RPMI7951 (cell line): ENCODE data around the gene GOLIM4. TPM values are rescaled to one million over a fixed set of nuclear protein-coding genes. Genes with fewer than 3 reads are reported as not detected.

Experiments
- DNase-seq: peaks from one replicate; pipeline ENCODE4 v3.0.0-alpha.2; 2012; ENCODE audit warnings: low read depth
- total RNA-seq: library from RNA; depleted of rRNA; stranded (reverse); fragments of >200 nt; shearing (Covaris generic); gene quantifications from 2 replicates; pipeline ENCODE4 v1.2.3, GENCODE V29; 2014

The GOLIM4 gene
- total RNA-seq, 1 experiment from 2014 or later: 63.3 TPM

DNA sequence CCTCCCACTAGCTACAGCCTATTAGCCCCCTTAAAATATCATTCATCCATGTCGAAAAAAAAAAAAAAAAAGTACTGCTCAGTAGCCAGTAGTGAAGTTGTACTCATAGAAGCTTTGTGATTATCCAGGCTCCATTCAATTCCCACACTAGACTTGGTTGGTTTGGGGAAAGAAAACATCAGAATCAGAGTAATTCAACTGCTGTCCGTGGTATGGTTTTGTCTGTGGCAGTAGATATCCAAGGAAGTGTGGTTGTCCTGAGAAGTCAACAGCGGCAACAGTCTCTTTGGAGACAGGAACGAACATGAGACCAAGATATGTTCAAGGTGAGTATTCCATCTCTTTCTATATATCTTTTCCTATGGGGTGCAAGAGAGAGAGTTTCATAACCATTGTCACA is 99.2 kb downstream of the GOLIM4 start:
- no peak for DNase-seq

- DNase-seq: no peak
These were observed 103.3 kb downstream of the GOLIM4 start for GRCh38 chr3:167992381-167992780.

GRCh38 chr3:167991213-167991612 is 104.5 kb downstream of the GOLIM4 start:
- DNase-seq: no peak

GRCh38 chr3:167989999-167990398 is 105.7 kb downstream of the GOLIM4 start:
- no peak for DNase-seq

DNA sequence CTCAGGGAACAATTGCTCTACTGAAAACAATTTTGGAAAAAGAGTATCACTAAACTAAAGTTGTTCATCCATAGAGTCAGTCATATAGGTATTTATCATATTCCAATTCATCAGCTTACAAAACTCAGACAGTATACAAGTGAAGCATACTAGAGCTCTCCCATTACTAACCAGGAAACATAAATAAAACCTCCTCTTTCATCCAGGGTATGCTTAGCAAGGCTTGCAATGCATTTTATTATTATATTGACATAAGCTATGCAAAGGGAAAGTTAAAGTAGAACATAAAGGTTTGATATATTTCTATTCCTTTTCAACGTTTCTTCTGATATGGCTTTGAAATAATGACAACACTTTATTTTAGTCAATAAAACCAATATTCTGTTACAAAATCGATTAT is 106.7 kb downstream of the GOLIM4 start:
- DNase-seq: no peak

DNA sequence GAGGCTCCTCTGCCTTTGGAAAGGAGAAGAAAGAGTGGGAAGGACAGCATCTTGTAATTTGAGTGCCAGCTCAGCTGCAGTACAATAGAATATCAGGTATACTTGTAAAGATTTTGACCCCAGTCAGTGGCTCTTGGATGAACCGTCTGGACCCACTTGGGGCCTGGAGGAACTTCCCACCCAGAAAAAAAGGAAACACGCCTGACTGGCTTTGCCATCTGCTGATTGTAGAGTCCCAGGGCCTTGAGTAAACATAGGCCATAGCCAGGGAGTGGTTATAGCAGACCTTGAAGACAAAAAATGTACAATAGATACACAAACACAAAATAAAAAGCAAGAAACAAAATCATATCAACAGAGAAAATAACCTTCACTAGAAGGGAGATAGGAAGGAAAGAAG is 112.1 kb downstream of the GOLIM4 start:
- DNase-seq: no peak

DNA sequence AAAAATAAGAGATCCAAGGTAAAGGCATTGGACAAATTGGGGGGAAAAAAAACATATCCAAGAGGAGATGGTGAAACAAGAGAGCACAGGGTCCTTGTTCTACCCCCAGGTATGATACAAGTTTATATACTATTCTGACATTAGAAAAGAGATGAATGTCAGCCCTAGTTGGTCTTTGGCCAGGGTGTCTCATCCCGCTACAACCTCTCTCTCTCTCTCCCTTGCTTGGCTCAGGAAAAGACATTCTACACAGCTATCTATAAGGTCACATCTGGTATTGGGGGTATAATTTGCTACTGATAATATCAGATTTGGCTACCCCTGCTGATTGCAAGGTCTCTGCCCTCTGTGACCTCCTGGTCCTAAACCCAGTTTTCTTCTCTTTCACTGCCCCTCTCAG is 117.2 kb downstream of the GOLIM4 start:
- no peak for DNase-seq

DNA sequence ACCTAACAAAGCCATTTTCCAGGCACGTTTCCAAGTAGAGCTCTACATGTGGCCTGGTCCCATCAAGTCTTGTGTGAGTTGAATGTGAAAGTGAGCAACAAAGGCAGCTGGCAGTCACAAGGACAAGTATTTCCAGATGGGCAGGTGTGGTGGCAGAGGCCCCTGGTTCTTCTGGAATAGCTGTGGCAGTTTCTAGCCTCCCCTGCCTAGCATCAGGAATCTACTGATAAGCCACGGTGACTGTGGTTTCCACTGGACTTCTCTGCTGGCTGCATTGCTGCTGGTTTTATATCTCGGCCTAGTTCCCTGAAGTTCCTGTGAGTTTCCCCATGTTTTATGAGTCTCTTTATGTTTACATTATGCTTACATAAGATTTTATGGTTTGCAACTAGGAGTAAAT is 117.7 kb downstream of the GOLIM4 start:
- DNase-seq: peak; percentile 18

- peak; percentile 46 for DNase-seq
These were observed 119.0 kb downstream of the GOLIM4 start for GRCh38 chr3:167976516-167977361.

DNA sequence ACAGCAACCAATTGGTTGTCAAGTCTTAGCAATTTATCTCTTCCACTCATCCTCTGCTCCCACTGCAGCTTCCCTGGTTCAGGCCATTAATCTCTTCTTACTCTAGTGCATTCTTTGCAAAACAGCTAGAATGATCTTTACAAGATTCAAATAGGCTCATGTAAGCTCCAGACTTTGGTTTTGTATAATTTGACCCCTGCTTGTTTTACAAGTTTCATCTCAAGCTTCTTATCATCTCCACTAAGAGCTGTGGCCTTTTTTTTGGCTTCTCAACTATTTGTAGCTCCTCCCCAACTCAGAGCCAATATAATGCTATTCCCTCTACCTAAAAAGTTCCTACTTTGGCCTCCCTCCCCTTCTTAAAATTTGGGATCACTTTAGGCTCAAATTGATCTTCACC is 121.8 kb downstream of the GOLIM4 start:
- no peak for DNase-seq

DNA sequence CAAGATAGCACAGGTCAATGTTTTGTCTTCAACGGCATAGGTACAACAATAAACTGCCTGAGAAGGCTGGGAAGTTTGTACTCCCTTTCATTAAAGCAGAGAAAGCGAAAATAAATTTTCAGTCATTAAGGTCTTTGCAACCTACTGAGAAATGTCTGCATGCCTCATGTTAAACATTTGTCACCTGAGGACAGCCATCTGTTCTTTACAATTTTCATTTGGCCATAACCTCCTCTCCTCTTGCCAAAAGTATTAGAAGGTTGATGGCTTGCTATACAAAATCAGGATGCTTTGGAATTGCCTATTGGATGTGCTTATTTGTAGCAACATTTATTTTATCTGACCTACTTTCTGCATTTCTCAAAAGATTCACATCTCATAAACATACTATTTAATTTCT is 122.7 kb downstream of the GOLIM4 start:
- DNase-seq: no peak

- no peak for DNase-seq
These were observed 123.2 kb downstream of the GOLIM4 start for GRCh38 chr3:167972502-167972901.

- DNase-seq: no peak
These were observed 126.2 kb downstream of the GOLIM4 start for GRCh38 chr3:167969548-167969947.

GRCh38 chr3:167967257-167968036 is 128.3 kb downstream of the GOLIM4 start:
- DNase-seq: peak; percentile 11
